ENCODE data around the gene RNASEH1.

The RNASEH1 gene, protein sequence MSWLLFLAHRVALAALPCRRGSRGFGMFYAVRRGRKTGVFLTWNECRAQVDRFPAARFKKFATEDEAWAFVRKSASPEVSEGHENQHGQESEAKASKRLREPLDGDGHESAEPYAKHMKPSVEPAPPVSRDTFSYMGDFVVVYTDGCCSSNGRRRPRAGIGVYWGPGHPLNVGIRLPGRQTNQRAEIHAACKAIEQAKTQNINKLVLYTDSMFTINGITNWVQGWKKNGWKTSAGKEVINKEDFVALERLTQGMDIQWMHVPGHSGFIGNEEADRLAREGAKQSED

DNA sequence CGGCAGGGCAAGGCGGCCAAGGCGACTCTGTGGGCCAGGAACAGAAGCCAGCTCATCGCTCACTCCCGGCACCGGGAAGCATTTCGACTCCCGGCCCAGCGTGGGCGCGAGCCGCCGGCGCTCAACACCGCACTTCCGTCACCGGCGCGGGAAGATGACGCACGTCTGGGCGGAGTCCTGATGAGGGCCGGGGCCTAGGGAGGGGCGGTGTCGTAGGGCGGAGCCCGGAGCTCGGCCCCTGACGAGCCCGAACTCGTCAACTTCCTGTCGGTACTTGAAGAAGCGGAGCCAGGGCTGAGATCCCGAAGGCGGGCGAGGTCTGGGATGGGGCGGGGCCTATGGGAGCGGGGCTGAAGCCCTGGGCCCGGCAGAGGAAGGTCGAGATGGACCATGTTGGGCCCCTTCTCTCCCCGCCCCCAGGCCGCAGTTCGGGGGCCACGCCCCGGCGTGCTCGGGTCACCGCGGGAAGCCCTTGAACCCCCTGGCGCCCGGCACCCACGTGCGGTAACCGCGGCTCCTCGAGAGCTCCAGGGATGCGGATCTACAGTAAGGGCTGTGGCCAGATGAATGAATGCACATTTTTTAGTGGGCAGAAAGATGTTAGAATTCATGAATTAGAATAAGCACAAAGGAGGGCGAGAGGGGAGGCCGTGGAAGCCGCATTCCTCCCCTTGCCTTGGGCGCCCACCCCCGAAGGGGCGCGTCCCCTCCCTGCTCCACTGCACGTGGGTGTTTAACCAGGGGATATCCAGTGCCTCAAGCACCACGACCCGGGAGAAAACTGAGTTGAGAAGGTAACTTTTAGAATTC, at the start of gene RNASEH1:
Gene RNASEH1 (minus strand): TSS at position 129 of the 810 bp plus-strand sequence. CDS start 73 bp downstream, at position 56.
- H3K4me3 ChIP-seq (ENCODE audit: low read depth, low read length) = peak within 1 kb of the TSS; percentile 81
- DNase-seq (ENCODE audit: low read depth) = peak; percentile 91
- TF ChIP-seq, protein P1, sequence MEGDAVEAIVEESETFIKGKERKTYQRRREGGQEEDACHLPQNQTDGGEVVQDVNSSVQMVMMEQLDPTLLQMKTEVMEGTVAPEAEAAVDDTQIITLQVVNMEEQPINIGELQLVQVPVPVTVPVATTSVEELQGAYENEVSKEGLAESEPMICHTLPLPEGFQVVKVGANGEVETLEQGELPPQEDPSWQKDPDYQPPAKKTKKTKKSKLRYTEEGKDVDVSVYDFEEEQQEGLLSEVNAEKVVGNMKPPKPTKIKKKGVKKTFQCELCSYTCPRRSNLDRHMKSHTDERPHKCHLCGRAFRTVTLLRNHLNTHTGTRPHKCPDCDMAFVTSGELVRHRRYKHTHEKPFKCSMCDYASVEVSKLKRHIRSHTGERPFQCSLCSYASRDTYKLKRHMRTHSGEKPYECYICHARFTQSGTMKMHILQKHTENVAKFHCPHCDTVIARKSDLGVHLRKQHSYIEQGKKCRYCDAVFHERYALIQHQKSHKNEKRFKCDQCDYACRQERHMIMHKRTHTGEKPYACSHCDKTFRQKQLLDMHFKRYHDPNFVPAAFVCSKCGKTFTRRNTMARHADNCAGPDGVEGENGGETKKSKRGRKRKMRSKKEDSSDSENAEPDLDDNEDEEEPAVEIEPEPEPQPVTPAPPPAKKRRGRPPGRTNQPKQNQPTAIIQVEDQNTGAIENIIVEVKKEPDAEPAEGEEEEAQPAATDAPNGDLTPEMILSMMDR (IDR thresholded peaks at IDR 0.05; ENCODE audit: control insufficient read depth, extremely low read depth, insufficient read depth) = no peak

DNA sequence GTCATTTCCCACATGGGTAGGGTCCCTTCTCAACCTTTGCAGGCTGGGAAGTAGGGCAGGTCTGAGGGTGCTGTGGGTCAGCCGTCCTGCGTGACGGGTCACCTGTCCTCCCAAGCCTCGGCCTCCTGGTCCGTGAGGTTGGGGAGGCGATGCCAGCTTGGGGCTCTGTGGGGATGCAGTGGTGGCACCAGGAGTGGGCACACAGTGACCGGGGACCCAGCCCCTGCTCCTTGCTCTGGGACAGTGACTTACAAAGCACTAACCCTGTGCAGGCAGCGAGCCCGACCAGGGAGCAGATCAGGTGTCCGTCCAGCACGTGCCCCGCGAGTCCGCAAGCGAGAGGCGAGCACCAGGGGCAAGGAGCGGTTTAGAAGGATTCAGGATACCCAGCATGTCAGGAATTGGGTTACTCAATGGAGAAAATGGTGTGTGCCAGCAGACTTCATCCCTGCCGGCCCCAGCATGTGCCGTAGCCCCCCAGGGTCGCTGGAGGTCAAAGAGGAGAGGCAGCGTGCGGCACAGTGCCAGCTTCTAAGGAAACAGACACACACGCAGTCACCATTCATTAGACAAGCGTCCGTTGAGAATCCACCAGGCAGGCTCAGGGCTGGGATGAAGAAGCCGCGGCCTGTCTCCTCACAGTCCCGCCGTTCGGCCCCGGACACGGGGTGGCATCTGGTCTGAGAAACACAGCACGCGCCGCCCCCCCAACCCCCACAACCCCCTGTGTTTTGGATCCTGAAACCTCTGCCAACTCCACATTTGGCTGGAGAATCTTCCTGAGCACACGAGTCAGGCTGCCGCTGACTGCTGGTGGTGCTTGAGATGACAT, 48.5 kb upstream of the RNASEH1 start:
- no peak overlapping the region for H3K4me3 ChIP-seq (ENCODE audit: low read depth, low read length)
- TF ChIP-seq, protein P1 (IDR thresholded peaks at IDR 0.05; ENCODE audit: control insufficient read depth, extremely low read depth, insufficient read depth) = no peak
- DNase-seq (ENCODE audit: low read depth) = no peak

DNA sequence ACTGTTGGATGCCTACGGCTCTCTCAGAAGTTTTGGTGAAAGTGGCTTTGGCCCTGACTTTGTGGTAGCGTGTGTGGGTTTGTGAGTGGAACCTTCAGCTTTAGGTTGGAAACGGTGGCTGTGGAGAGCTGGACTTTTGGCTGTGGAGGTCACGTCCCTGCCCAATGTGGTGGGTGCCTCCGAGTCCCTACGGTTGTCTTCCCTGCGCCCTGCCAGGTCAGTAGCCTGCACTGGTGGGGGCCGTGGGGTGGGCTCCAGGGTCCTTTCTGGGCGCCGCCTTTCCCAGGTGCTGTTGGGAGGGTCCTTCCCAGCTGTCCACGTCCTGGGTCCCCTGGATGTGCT, 47.9 kb upstream of the RNASEH1 start:
- DNase-seq (ENCODE audit: low read depth) = no peak
- no peak overlapping the region for H3K4me3 ChIP-seq (ENCODE audit: low read depth, low read length)
- TF ChIP-seq, protein P1 (IDR thresholded peaks at IDR 0.05; ENCODE audit: control insufficient read depth, extremely low read depth, insufficient read depth) = no peak

DNA sequence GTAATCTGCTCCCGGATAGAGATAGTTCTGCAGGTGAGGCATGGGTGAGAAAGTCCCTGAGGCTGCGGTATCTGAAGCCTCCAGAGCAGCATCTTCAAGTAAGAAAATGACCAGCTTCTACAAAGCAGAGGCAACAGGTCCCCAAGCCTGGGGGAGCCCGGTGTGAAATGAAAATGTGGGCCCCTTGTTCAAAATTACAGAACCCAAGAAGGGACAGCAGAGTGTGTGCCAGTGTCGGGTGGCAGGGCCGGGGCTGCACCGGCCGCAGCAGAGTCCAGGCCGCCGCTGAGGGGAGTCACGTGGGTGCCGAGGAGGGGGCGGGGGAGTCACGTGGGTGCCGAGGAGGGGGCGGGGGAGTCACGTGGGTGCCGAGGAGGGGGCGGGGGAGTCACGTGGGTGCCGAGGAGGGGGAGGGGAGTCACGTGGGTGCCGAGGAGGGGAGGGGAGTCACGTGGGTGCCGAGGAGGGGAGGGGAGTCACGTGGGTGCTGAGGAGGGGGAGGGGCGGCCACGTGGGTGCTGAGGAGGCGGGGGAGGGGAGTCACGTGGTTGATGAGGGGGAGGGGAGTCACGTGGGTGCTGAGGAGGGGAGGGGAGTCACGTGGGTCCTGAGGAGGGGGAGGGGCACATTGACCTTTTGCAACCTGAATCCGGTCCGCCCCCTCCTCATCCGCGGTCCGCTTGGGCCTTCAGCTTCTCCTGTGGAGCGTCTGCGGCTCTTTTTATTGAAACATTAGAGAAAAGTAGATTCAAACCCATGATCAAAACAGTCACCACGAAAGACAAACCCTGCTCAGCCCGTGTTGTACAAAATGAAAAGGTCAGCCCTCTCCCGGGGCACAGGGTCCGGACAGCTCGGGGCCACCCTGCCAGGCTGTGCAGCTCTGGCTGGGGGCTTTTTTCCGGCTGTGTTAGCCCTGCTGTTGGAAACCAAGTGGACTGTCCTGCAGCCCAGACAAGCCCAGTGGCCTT, 47.1 kb upstream of the RNASEH1 start:
- no peak for DNase-seq (ENCODE audit: low read depth)

DNA sequence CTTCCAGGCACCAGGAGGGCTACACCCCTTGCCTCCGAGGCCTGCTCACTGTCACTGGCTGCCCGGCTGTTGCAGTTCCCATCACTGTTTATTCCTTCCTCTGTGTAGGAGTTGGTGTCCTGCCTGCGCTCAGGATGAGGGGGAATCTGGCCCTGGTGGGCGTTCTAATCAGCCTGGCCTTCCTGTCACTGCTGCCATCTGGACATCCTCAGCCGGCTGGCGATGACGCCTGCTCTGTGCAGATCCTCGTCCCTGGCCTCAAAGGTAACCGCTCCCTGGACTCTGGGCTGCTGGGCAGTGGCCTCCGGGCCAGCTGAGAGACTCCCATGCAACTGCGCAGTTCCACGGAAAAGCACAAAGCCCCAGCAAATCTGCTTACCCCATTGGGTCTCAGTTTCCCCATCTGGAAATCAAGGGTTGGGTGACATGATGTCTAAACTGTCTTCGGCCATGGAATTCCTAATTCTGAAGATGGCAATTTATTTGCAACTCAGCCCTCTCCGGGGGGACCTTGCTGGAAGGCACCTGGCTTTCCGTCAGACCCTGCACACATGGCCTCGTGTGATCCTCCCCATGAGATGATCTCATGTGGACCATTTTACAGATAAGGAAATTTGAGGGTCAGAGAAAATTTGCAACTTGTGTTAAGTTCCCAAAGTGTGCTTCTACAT, 46.2 kb upstream of the RNASEH1 start:
- TF ChIP-seq, protein P1 (IDR thresholded peaks at IDR 0.05; ENCODE audit: control insufficient read depth, extremely low read depth, insufficient read depth) = no peak
- no peak for DNase-seq (ENCODE audit: low read depth)
- no peak overlapping the region for H3K4me3 ChIP-seq (ENCODE audit: low read depth, low read length)

More for the DNA sequence above, 47.1 kb upstream of the RNASEH1 start:
- TF ChIP-seq, protein P1 (IDR thresholded peaks at IDR 0.05; ENCODE audit: control insufficient read depth, extremely low read depth, insufficient read depth) = no peak
- H3K4me3 ChIP-seq (ENCODE audit: low read depth, low read length) = no peak overlapping the region
